ENCODE data around the gene GPN1.
"Not testable (repeated sequence)": the region's sequence is repeated elsewhere in the genome, so short reads cannot be mapped to it uniquely, and the experiment has no call there.

Gene GPN1

GRCh38 chr2:27627963-27628766 is 685 bp upstream of the GPN1 start:
- DNase-seq: peak; percentile 92

GRCh38 chr2:27630257-27630656 is 1.4 kb downstream of the GPN1 start:
- DNase-seq: not testable (repeated sequence)

GRCh38 chr2:27634291-27634690 is 5.4 kb downstream of the GPN1 start:
- no peak for DNase-seq

GRCh38 chr2:27636766-27637165 is 7.9 kb downstream of the GPN1 start:
- DNase-seq: peak; percentile 21

GRCh38 chr2:27638037-27638637 is 9.3 kb downstream of the GPN1 start:
- DNase-seq: peak; percentile 88

GRCh38 chr2:27638709-27639108 is 9.9 kb downstream of the GPN1 start:
- peak; percentile 94 for DNase-seq

- no peak for DNase-seq
Observed at GRCh38 chr2:27640722-27641245, 11.9 kb downstream of the GPN1 start.

GRCh38 chr2:27645197-27645596 is 16.3 kb downstream of the GPN1 start:
- DNase-seq: no peak

- DNase-seq: no peak
Observed at GRCh38 chr2:27647289-27647688, 18.4 kb downstream of the GPN1 start.

GRCh38 chr2:27647737-27648136 is 18.9 kb downstream of the GPN1 start:
- DNase-seq: no peak

- no peak for DNase-seq
Observed at GRCh38 chr2:27651056-27651455, 22.2 kb downstream of the GPN1 start.

- no peak for DNase-seq
Observed at GRCh38 chr2:27652341-27652740, 23.5 kb downstream of the GPN1 start.

GRCh38 chr2:27652790-27653189 is 23.9 kb downstream of the GPN1 start:
- DNase-seq: no peak

- peak; percentile 8 for DNase-seq
Observed at GRCh38 chr2:27653397-27653796, 24.5 kb downstream of the GPN1 start.

GRCh38 chr2:27655155-27655951 is 26.5 kb downstream of the GPN1 start:
- DNase-seq: peak; percentile 53

GRCh38 chr2:27661371-27661770 is 32.5 kb downstream of the GPN1 start:
- DNase-seq: no peak

- peak; percentile 85 for DNase-seq
Observed at GRCh38 chr2:27663285-27664153, 34.7 kb downstream of the GPN1 start, which contains the start of the genes SLC4A1AP and SUPT7L. SLC4A1AP (plus strand) TSS chr2:27663889; CDS start chr2:27663915, 26 bp downstream. SUPT7L (minus strand) TSS chr2:27663614; CDS start chr2:27662192, 1,422 bp downstream.

- DNase-seq: no peak
Observed at GRCh38 chr2:27664154-27664574, 35.3 kb downstream of the GPN1 start.

- no peak for DNase-seq
Observed at GRCh38 chr2:27664622-27665363, 35.9 kb downstream of the GPN1 start.

GRCh38 chr2:27667446-27667845 is 38.6 kb downstream of the GPN1 start:
- DNase-seq: no peak

- DNase-seq: no peak
Observed at GRCh38 chr2:27671235-27671634, 42.4 kb downstream of the GPN1 start.

Measured in fibroblast of upper back skin (primary cell).